Testis (tissue), 3 donors: ENCODE results near the gene INPP5A. TPM values are rescaled to one million over a fixed set of nuclear protein-coding genes. Genes with fewer than 3 reads are reported as not detected.

Source experiments
- DNase-seq: peaks from one replicate; pipeline ENCODE4 v3.0.0-alpha.2; 2019
- H3K27ac ChIP-seq, 2 donors: fragments of 200-600 bp; sonication (generic); one replicate each; pipeline ENCODE4 v1.5.1; 2019
- H3K27me3 ChIP-seq: fragments of 200-600 bp; sonication (generic); one replicate; pipeline ENCODE4 v1.5.1; 2019
- H3K36me3 ChIP-seq: fragments of 200-600 bp; sonication (generic); one replicate; pipeline ENCODE4 v1.5.1; 2017; ENCODE audit warnings: low read depth; ENCODE audit errors: missing control alignments
- H3K4me1 ChIP-seq: fragments of 200-600 bp; sonication (generic); one replicate; pipeline ENCODE4 v1.5.1; 2019
- H3K4me3 ChIP-seq, 2 donors: fragments of 200-600 bp; sonication (generic); one replicate each; pipeline ENCODE4 v1.5.1; 2017 to 2019
- H3K9me3 ChIP-seq: fragments of 200-600 bp; sonication (generic); one replicate; pipeline ENCODE4 v1.5.1; 2017
- CTCF ChIP-seq, 3 experiments: fragments of 450-650 bp in 2 of 3; fragments of 200-600 bp in 1 of 3; sonication (generic) in 1 of 3; IDR thresholded peaks; one replicate each; pipeline ENCODE4 v1.5.1; 2016 to 2019; ENCODE audit warnings: antibody characterized with exemption in 3 of 3, mild to moderate bottlenecking in 2 of 3, moderate library complexity in 1 of 3
- POLR2A ChIP-seq: fragments of 450-650 bp; IDR thresholded peaks from one replicate; pipeline ENCODE4 v1.6.1; 2017; ENCODE audit warnings: antibody characterized with exemption, mild to moderate bottlenecking, moderate library complexity
- WGBS, 2 donors: methylation state at CpG; one replicate each; pipeline ENCODE4 v1.1.5; 2018; 5-methylcytosine and 5-hydroxymethylcytosine counted together
- intact Hi-C: fragments of 100-400 bp; cut with DNase I; formaldehyde crosslinking; loops from one replicate; pipeline ENCODE4 v1.15.1; 2023; ENCODE audit warnings: low total_unique reads
- polyA plus RNA-seq: library from polyadenylated mRNA; stranded (reverse); fragments of 350-450 nt; fragmentation: Illumina TruSeq; extraction: RNeasy Lipid Tissue Mini Kit (QIAGEN cat#74804); gene quantifications from one replicate; pipeline ENCODE4 v1.2.3, GENCODE V29; 2014; ENCODE audit warnings: low read depth, low replicate concordance; ENCODE audit not compliant: insufficient read depth
- total RNA-seq, 2 donors: library from RNA; depleted of rRNA; stranded (reverse); fragments of >200 nt; gene quantifications; one replicate each; pipeline ENCODE4 v1.2.3, GENCODE V29; 2016

INPP5A gene
- total and polyA plus RNA-seq, 3 donors from 2014 or later = 54.1 to 103 (median 73.0) TPM

- intact Hi-C loops = no loop called here
Measured at GRCh38 chr10:132786884-132787494, 249.4 kb downstream of the INPP5A start.

GRCh38 chr10:132787495-132788179 lies 250.1 kb downstream of the INPP5A start:
- DNase-seq = no peak
- peaks cover 13% of the 10 kb centered on the region for H3K4me1 ChIP-seq
- no peak for TF ChIP-seq CTCF (IDR thresholded peaks at IDR 0.05)
- no peak for TF ChIP-seq POLR2A
- H3K27me3 ChIP-seq = no peaks in the 10 kb centered on the region
- H3K9me3 ChIP-seq = no peaks in the 10 kb centered on the region
- no peaks in the 10 kb centered on the region for H3K36me3 ChIP-seq
- H3K27ac ChIP-seq = no peak overlapping the region
- peak overlapping the region; percentile 6 to 34 for H3K4me3 ChIP-seq
- intact Hi-C loops = no loop called here
- 1 to 3% methylated on average over 20 to 61 of the region's 80 CpGs for WGBS, 2 donors

More at GRCh38 chr10:132786884-132787494, 249.4 kb downstream of the INPP5A start:
- H3K4me1 ChIP-seq = peaks cover 13% of the 10 kb centered on the region
- H3K27ac ChIP-seq = no peak overlapping the region
- no peaks in the 10 kb centered on the region for H3K36me3 ChIP-seq
- H3K9me3 ChIP-seq = no peaks in the 10 kb centered on the region
- peak overlapping the region in 1 of 2 donors; percentile 34 for H3K4me3 ChIP-seq
- DNase-seq = no peak
- 3% methylated on average over 18 to 73 of the region's 80 CpGs for WGBS, 2 donors
- no peak for TF ChIP-seq CTCF (IDR thresholded peaks at IDR 0.05)
- TF ChIP-seq POLR2A = no peak
- no peaks in the 10 kb centered on the region for H3K27me3 ChIP-seq

- WGBS, 2 donors = 1 to 2% methylated on average over 23 to 62 of the region's 79 CpGs
- intact Hi-C loops = no loop called here
- H3K36me3 ChIP-seq = no peaks in the 10 kb centered on the region
- TF ChIP-seq CTCF (IDR thresholded peaks at IDR 0.05) = no peak
- TF ChIP-seq POLR2A = no peak
- peak; percentile 29 for DNase-seq
- no peak overlapping the region for H3K27ac ChIP-seq
- peak overlapping the region; percentile 6 to 34 for H3K4me3 ChIP-seq
- H3K27me3 ChIP-seq = no peaks in the 10 kb centered on the region
- peaks cover 13% of the 10 kb centered on the region for H3K4me1 ChIP-seq
- H3K9me3 ChIP-seq = no peaks in the 10 kb centered on the region
Measured at GRCh38 chr10:132788180-132788830, 250.7 kb downstream of the INPP5A start.

- H3K27me3 ChIP-seq = no peaks in the 10 kb centered on the region
- DNase-seq = no peak
- H3K4me3 ChIP-seq = peak overlapping the region in 1 of 2 donors; percentile 34
- 3 to 19% methylated on average over 25 of the region's 30 CpGs for WGBS, 2 donors
- H3K9me3 ChIP-seq = no peaks in the 10 kb centered on the region
- no peaks in the 10 kb centered on the region for H3K36me3 ChIP-seq
- peaks cover 13% of the 10 kb centered on the region for H3K4me1 ChIP-seq
- intact Hi-C loops = no loop called here
- no peak overlapping the region for H3K27ac ChIP-seq
- no peak for TF ChIP-seq CTCF (IDR thresholded peaks at IDR 0.05)
- no peak for TF ChIP-seq POLR2A
Measured at GRCh38 chr10:132788831-132789219, 251.2 kb downstream of the INPP5A start.
